ENCODE results near the gene EFHD2.

The EFHD2 gene

DNA sequence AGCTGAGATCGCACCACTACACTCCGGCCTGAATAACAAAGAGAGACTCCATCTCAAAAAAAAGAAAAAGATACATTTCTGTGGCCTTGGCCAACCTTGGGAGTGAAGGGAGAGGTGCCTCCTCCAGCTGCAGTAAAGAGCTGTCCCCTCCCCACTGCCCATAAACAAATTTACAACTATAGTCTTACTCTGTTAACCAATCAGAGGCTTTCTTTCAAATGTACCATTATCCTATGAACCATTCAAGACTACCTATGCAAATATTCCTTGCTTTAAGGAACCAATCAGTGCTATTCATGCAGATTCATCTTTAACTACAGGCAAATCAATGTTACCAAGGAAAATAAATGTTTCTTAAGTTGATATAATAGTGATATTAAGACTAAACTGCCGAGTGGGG lies 67.2 kb downstream of the EFHD2 start:
- DNase-seq (ENCODE audit: low spot score): no peak

- no peak for DNase-seq (ENCODE audit: low spot score)
Measured at GRCh38 chr1:15477646-15478212, 68.0 kb downstream of the EFHD2 start.
